ENCODE measurements around the gene GIPC3. TPM values are rescaled to one million over a fixed set of nuclear protein-coding genes. Genes with fewer than 3 reads are reported as not detected.
A peak's percentile ranks its signal among the peaks of the same experiment; 100 is the strongest.

Gene GIPC3
- total and polyA plus RNA-seq, 2 of the 8 experiments (the other 6 are each of a cell fraction or from before 2014, with no cell fraction given): 1.0 to 1.2 TPM

DNA sequence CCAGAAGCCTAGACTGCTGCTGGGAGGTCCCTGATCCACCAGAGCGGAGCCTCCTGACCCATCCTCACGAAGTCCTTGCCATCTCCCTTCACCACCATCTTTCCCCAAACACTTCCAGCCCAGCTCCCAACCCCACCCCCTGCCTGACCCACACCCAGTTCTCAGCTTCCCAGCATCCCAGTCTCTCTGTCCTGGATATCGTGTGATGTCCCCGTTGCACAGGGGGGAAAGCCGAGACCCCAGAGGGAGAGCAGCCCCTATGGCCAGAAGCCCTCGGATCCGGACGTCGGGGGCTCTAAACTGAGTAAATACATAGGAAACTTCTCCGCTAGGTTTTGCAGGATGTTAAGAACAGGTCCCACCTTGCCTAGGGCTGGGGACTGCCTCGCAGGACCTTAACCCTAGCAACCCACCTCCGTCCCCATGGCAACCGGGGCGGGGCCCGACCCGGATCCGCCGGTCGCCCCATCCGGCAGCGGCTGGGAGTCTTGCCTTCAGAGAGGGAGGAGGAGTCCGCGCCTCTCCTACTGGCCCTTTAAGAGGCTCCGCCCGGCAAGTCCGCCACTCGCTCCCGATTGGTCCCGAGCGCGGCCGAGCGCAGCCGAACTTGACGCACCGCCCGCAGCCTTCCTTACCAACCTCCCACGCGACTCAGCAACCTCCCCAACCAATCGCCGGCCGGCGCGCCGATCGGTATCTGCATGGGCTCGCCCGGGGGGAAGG is 13.0 kb upstream of the GIPC3 start:
- H3K14ac ChIP-seq (ENCODE audit: insufficient read length): no peak overlapping the region
- H3K27ac ChIP-seq (ENCODE audit: low read depth, low read length): no peak overlapping the region
- H3K23me2 ChIP-seq (ENCODE audit: low read depth, low read length): peaks cover 17% of the 10 kb centered on the region; the same call in 1 of the 2 replicates
- no peaks in the 10 kb centered on the region for H3K79me1 ChIP-seq (ENCODE audit: low read depth, low read length)
- no peak overlapping the region for H2BK5ac ChIP-seq (ENCODE audit: low read depth, low read length)
- no peak overlapping the region for H2BK15ac ChIP-seq (ENCODE audit: low read length)
- no peak overlapping the region for H3K56ac ChIP-seq (replicated peaks; ENCODE audit: insufficient read length, low read depth, low read length)
- H3K23ac ChIP-seq (ENCODE audit: insufficient read length): no peak overlapping the region
- no peak overlapping the region; the same call in 1 of the 2 replicates for H4K8ac ChIP-seq (ENCODE audit: extremely low read depth, insufficient read depth, low read length)
- H3K4me2 ChIP-seq (ENCODE audit: insufficient read depth in 1 of 2, low read depth in 2 of 2, low read length in 2 of 2): peak overlapping the region; percentile 43 to 69
- peaks cover 3 to 13% (median 12%) of the 10 kb centered on the region in 4 experiments; a peak in 6 of 7 replicates for H3K4me1 ChIP-seq (replicated peaks in 1 of 4; ENCODE audit: control insufficient read depth in 3 of 4, insufficient read depth in 4 of 4, low read length in 3 of 4)
- no peak overlapping the region for H4K5ac ChIP-seq (ENCODE audit: insufficient read length, low read depth, low read length)
- CTCF ChIA-PET (ENCODE audit: partially characterized antibody): interaction anchor here (0.6 to 0.9 kb wide), 3 partner anchors 47 to 397 kb away, joined by 3 read pairs; no protein-coding TSS in a partner anchor
- no peak overlapping the region for H2BK12ac ChIP-seq (ENCODE audit: low read depth, low read length)
- no peaks in the 10 kb centered on the region for H3K9me3 ChIP-seq (ENCODE audit: insufficient read depth in 2 of 2, low read depth in 1 of 2, low read length in 1 of 2)
- no peak overlapping the region for H2BK120ac ChIP-seq (replicated peaks; ENCODE audit: low read depth, low read length)
- peaks cover 3 to 8% of the 10 kb centered on the region in 2 experiments for H4K20me1 ChIP-seq (replicated peaks in 1 of 2; ENCODE audit: control insufficient read depth in 1 of 2, insufficient read depth in 2 of 2, low read length in 2 of 2)
- H3K79me2 ChIP-seq (ENCODE audit: control insufficient read depth in 1 of 2, insufficient read depth in 2 of 2, low read length in 2 of 2): no peaks in the 10 kb centered on the region
- FAIRE-seq (peak; percentile 13), DNase-seq (ENCODE audit: low read depth in 1 of 2, low spot score in 2 of 2) (peak; percentile 97 to 100)
- H3K27me3 ChIP-seq (replicated peaks in 1 of 4; ENCODE audit: control insufficient read depth in 3 of 4, extremely low read depth in 1 of 4, insufficient read depth in 3 of 4, low read length in 3 of 4): no peaks in the 10 kb centered on the region
- no peak overlapping the region for H2AFZ ChIP-seq (ENCODE audit: low read length)
- POLR2A ChIA-PET (ENCODE audit: partially characterized antibody): interaction anchor here (0.6 kb wide), 1 partner anchor 82 kb away, joined by 3 read pairs; no protein-coding TSS in a partner anchor
- no peak overlapping the region for H2BK20ac ChIP-seq (ENCODE audit: low read length)
- H3K4ac ChIP-seq (replicated peaks; ENCODE audit: insufficient read length, low read depth, low read length): no peak overlapping the region
- H3K36me3 ChIP-seq (ENCODE audit: control insufficient read depth in 2 of 4, insufficient read depth in 4 of 4, low read length in 3 of 4): no peaks in the 10 kb centered on the region
- peak overlapping the region; percentile 14 to 97 (median 18); a peak in 7 of 8 replicates for H3K4me3 ChIP-seq (ENCODE audit: extremely low read depth in 1 of 4, insufficient read depth in 2 of 4, low read depth in 3 of 4, low read length in 4 of 4)
- H3K18ac ChIP-seq (ENCODE audit: extremely low read depth, low read length): no peak overlapping the region; the same call in 1 of the 2 replicates
- no peak overlapping the region for H3K9ac ChIP-seq (replicated peaks in 1 of 4; ENCODE audit: extremely low read depth in 1 of 4, low read depth in 3 of 4, low read length in 3 of 4)
- H2AK5ac ChIP-seq (ENCODE audit: low read depth, low read length): no peak overlapping the region
- H4K91ac ChIP-seq (replicated peaks; ENCODE audit: insufficient read length, low read length): no peak overlapping the region
- WGBS, 2 experiments (ENCODE audit: extremely low coverage in 1 of 2, insufficient coverage in 1 of 2, insufficient read length in 1 of 2, insufficient replicate concordance in 2 of 2, low coverage in 1 of 2, low lambda C conversion rate in 2 of 2, missing lambda C conversion rate in 1 of 2): 13% methylated on average over 32 of the region's 48 CpGs; no CpG with 5 or more reads in 1 of the 2 experiments
- TF ChIP-seq CREB1 (IDR thresholded peaks at IDR 0.05) (peak; percentile 81), SIN3A (conservative IDR thresholded peaks at IDR 0.05 in 1 of 2, IDR thresholded peaks at IDR 0.05 in 1 of 2; ENCODE audit: low read depth in 1 of 2, low read length in 2 of 2) (0 out of 4 replicates have a peak, but pooled peaks of 1 of the 2 experiments have one; percentile 30), EGR1 (IDR thresholded peaks at IDR 0.05; ENCODE audit: borderline replicate concordance, low read depth, low read length) (peak; percentile 27; the same call in 1 of the 2 replicates), RFX5 (IDR thresholded peaks at IDR 0.05; ENCODE audit: borderline replicate concordance, low read depth, low read length) (0 out of 2 replicates have a peak, but pooled peaks have one; percentile 34)
